Osteocyte (in vitro differentiated cells): ENCODE measurements around the gene ADI1. TPM values are rescaled to one million over a fixed set of nuclear protein-coding genes. Genes with fewer than 3 reads are reported as not detected.
A peak's percentile ranks its signal among the peaks of the same experiment; 100 is the strongest.

ENCODE experiments used
- DNase-seq: peaks from one replicate; pipeline ENCODE4 v3.0.0; 2021; ENCODE audit warnings: mixed read lengths; ENCODE audit not compliant: unreplicated experiment; ENCODE audit errors: extremely low spot score
- H3K27ac Mint-ChIP-seq: one replicate; pipeline ENCODE4 v1.8.0; 2021; ENCODE audit warnings: mild to moderate bottlenecking, mixed read lengths; ENCODE audit not compliant: unreplicated experiment
- H3K27me3 Mint-ChIP-seq: one replicate; pipeline ENCODE4 v1.8.0; 2021; ENCODE audit warnings: mixed read lengths; ENCODE audit not compliant: unreplicated experiment
- H3K36me3 Mint-ChIP-seq: one replicate; pipeline ENCODE4 v1.8.0; 2021; ENCODE audit warnings: mixed read lengths; ENCODE audit not compliant: unreplicated experiment
- H3K4me1 Mint-ChIP-seq: one replicate; pipeline ENCODE4 v1.8.0; 2021; ENCODE audit warnings: mixed read lengths; ENCODE audit not compliant: unreplicated experiment
- H3K4me3 Mint-ChIP-seq: one replicate; pipeline ENCODE4 v1.8.0; 2021; ENCODE audit warnings: mild to moderate bottlenecking, moderate library complexity, mixed read lengths; ENCODE audit not compliant: unreplicated experiment
- H3K9me3 Mint-ChIP-seq: one replicate; pipeline ENCODE4 v1.8.0; 2021; ENCODE audit warnings: mixed read lengths; ENCODE audit not compliant: unreplicated experiment
- CTCF ChIP-seq: fragments of 200-600 bp; sonication (generic); IDR thresholded peaks from 2 replicates; pipeline ENCODE4 v1.5.0; 2021; ENCODE audit warnings: antibody characterized with exemption, mild to moderate bottlenecking, moderate library complexity
- total RNA-seq: library from RNA; stranded (reverse); gene quantifications from 2 replicates; pipeline ENCODE4 v1.2.1, GENCODE V29; 2021

ADI1 gene
- total RNA-seq, 1 donor from 2014 or later, result 54.0 TPM

- peak overlapping the region; percentile 99 for H3K27ac Mint-ChIP-seq
- H3K4me3 Mint-ChIP-seq, result peak overlapping the region; percentile 78
Measured at GRCh38 chr2:3535794-3536681, 16.7 kb upstream of the ADI1 start.

GRCh38 chr2:3535467-3535793, 16.1 kb upstream of the ADI1 start:
- Mint-ChIP-seq H3K9me3 (no peaks in the 10 kb centered on the region), H3K27ac (peak overlapping the region; percentile 99), H3K36me3 (peaks cover 10% of the 10 kb centered on the region), H3K27me3 (no peaks in the 10 kb centered on the region), H3K4me1 (peaks cover 23% of the 10 kb centered on the region), H3K4me3 (peak overlapping the region; percentile 78)
- TF ChIP-seq CTCF, result no peak
- no peak for DNase-seq

More at GRCh38 chr2:3535794-3536681, 16.7 kb upstream of the ADI1 start:
- DNase-seq, result no peak
- Mint-ChIP-seq H3K36me3 (peaks cover 12% of the 10 kb centered on the region), H3K9me3 (no peaks in the 10 kb centered on the region), H3K4me1 (peaks cover 23% of the 10 kb centered on the region), H3K27me3 (no peaks in the 10 kb centered on the region)
- TF ChIP-seq CTCF, result peak; percentile 44

- Mint-ChIP-seq H3K36me3 (peaks cover 5% of the 10 kb centered on the region), H3K4me3 (peak overlapping the region; percentile 6), H3K4me1 (peaks cover 23% of the 10 kb centered on the region), H3K9me3 (no peaks in the 10 kb centered on the region), H3K27me3 (no peaks in the 10 kb centered on the region), H3K27ac (peak overlapping the region; percentile 99)
- no peak for DNase-seq
- TF ChIP-seq CTCF, result no peak
Measured at GRCh38 chr2:3534251-3534814, 15.0 kb upstream of the ADI1 start.

GRCh38 chr2:3533836-3534235, 14.5 kb upstream of the ADI1 start:
- Mint-ChIP-seq H3K36me3 (peaks cover 2% of the 10 kb centered on the region), H3K27me3 (no peaks in the 10 kb centered on the region), H3K27ac (no peak overlapping the region), H3K9me3 (no peaks in the 10 kb centered on the region), H3K4me1 (peaks cover 23% of the 10 kb centered on the region), H3K4me3 (no peak overlapping the region)
- no peak for DNase-seq
- no peak for TF ChIP-seq CTCF

- Mint-ChIP-seq H3K27me3 (no peaks in the 10 kb centered on the region), H3K4me1 (peaks cover 23% of the 10 kb centered on the region), H3K9me3 (no peaks in the 10 kb centered on the region), H3K27ac (no peak overlapping the region), H3K4me3 (no peak overlapping the region), H3K36me3 (peaks cover 2% of the 10 kb centered on the region)
- no peak for DNase-seq
- TF ChIP-seq CTCF, result no peak
Measured at GRCh38 chr2:3532941-3533340, 13.6 kb upstream of the ADI1 start.
